ENCODE measurements around the gene EEF1AKMT2.
A peak's percentile ranks its signal among the peaks of the same experiment; 100 is the strongest.
"Not testable (repeated sequence)": the region's sequence is repeated elsewhere in the genome, so short reads cannot be mapped to it uniquely, and the experiment has no call there.

Gene EEF1AKMT2

GRCh38 chr10:124791547-124792348 lies at the start of gene EEF1AKMT2:
Gene EEF1AKMT2 (minus strand): TSS chr10:124791887. CDS start chr10:124791833, 54 bp downstream.
- peak; percentile 75 to 80 for DNase-seq (ENCODE audit: low read depth in 2 of 2)

GRCh38 chr10:124837687-124838086 lies 46.0 kb upstream of the EEF1AKMT2 start:
- no peak for DNase-seq (ENCODE audit: low read depth in 2 of 2)

- no peak for DNase-seq (ENCODE audit: low read depth in 2 of 2)
Measured at GRCh38 chr10:124831116-124831515, 39.4 kb upstream of the EEF1AKMT2 start.

- no peak for DNase-seq (ENCODE audit: low read depth in 2 of 2)
Measured at GRCh38 chr10:124830445-124830844, 38.8 kb upstream of the EEF1AKMT2 start.

- DNase-seq (ENCODE audit: low read depth in 2 of 2), result no peak
Measured at GRCh38 chr10:124829447-124830115, 37.9 kb upstream of the EEF1AKMT2 start.

GRCh38 chr10:124827474-124827873 lies 35.8 kb upstream of the EEF1AKMT2 start:
- no peak for DNase-seq (ENCODE audit: low read depth in 2 of 2)

GRCh38 chr10:124826262-124826661 lies 34.6 kb upstream of the EEF1AKMT2 start:
- DNase-seq (ENCODE audit: low read depth in 2 of 2), result no peak

GRCh38 chr10:124825702-124826101 lies 34.0 kb upstream of the EEF1AKMT2 start:
- no peak for DNase-seq (ENCODE audit: low read depth in 2 of 2)

- not testable (repeated sequence) for DNase-seq (ENCODE audit: low read depth in 2 of 2)
Measured at GRCh38 chr10:124824932-124825331, 33.2 kb upstream of the EEF1AKMT2 start.

- DNase-seq (ENCODE audit: low read depth in 2 of 2), result no peak
Measured at GRCh38 chr10:124824507-124824906, 32.8 kb upstream of the EEF1AKMT2 start.

GRCh38 chr10:124821520-124821919 lies 29.8 kb upstream of the EEF1AKMT2 start:
- no peak for DNase-seq (ENCODE audit: low read depth in 2 of 2)

GRCh38 chr10:124820121-124820520 lies 28.4 kb upstream of the EEF1AKMT2 start:
- no peak for DNase-seq (ENCODE audit: low read depth in 2 of 2)

- no peak for DNase-seq (ENCODE audit: low read depth in 2 of 2)
Measured at GRCh38 chr10:124802313-124802675, 10.6 kb upstream of the EEF1AKMT2 start.

- DNase-seq (ENCODE audit: low read depth in 2 of 2), result no peak
Measured at GRCh38 chr10:124799211-124799610, 7.5 kb upstream of the EEF1AKMT2 start.

- DNase-seq (ENCODE audit: low read depth in 2 of 2), result no peak
Measured at GRCh38 chr10:124798781-124799180, 7.1 kb upstream of the EEF1AKMT2 start.

- no peak for DNase-seq (ENCODE audit: low read depth in 2 of 2)
Measured at GRCh38 chr10:124798364-124798763, 6.7 kb upstream of the EEF1AKMT2 start.

GRCh38 chr10:124792998-124793352 lies 1.3 kb upstream of the EEF1AKMT2 start:
- no peak for DNase-seq (ENCODE audit: low read depth in 2 of 2)

GRCh38 chr10:124782900-124783299 lies 8.8 kb downstream of the EEF1AKMT2 start:
- not testable (repeated sequence) for DNase-seq (ENCODE audit: low read depth in 2 of 2)

GRCh38 chr10:124768791-124769190 lies 22.9 kb downstream of the EEF1AKMT2 start:
- DNase-seq (ENCODE audit: low read depth in 2 of 2), result no peak

GRCh38 chr10:124765256-124765655 lies 26.4 kb downstream of the EEF1AKMT2 start:
- no peak for DNase-seq (ENCODE audit: low read depth in 2 of 2)

GRCh38 chr10:124763267-124763666 lies 28.4 kb downstream of the EEF1AKMT2 start:
- DNase-seq (ENCODE audit: low read depth in 2 of 2), result no peak

- DNase-seq (ENCODE audit: low read depth in 2 of 2), result no peak
Measured at GRCh38 chr10:124762281-124762680, 29.4 kb downstream of the EEF1AKMT2 start.

All from stimulated activated CD4-positive, alpha-beta T cell treated with anti-CD3 and anti-CD28 coated beads, Interleukin-1b, Interleukin-23, amount 100 ng/mL, for 4 hours (primary cell).